ENCODE results near the gene PLEKHA7. TPM values are rescaled to one million over a fixed set of nuclear protein-coding genes. Genes with fewer than 3 reads are reported as not detected.

PLEKHA7 gene
- total RNA-seq, 2 experiments from 2014 or later: 1.9 to 2.5 TPM

- no peaks in the 10 kb centered on the region for H3K9me3 Mint-ChIP-seq
- intact Hi-C loops (cut with micrococcal nuclease): no loop called here
Measured at GRCh38 chr11:16982809-16983208, 31.4 kb downstream of the PLEKHA7 start.

DNA sequence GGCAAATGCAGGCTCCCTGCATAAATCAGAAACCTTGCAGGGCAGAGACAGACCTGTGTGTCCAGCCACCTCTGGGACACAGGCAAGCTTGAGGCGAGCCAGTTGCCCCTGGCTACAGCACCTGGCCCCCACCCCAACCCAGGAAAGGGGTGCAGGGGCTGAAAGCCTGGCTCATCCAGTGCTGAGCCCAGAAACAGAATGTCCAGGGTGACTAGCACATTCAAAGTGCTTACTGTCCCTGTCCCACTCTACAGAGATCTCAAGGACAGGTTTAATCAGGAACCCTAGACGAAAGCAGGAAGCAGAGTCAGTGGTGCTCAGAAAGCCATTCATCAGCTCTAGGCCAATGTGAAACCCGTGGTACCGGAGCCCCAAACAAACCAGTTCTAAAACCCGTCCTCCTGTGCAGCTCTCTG, 31.9 kb downstream of the PLEKHA7 start:
- Mint-ChIP-seq H3K36me3 (ENCODE audit: low read depth) (no peaks in the 10 kb centered on the region), H3K27ac (no peak overlapping the region), H3K4me3 (no peak overlapping the region), H3K27me3 (ENCODE audit: low read depth) (no peaks in the 10 kb centered on the region), H3K9me3 (no peaks in the 10 kb centered on the region), H3K4me1 (ENCODE audit: low read depth) (peaks cover 16% of the 10 kb centered on the region)
- intact Hi-C loops (cut with micrococcal nuclease): no loop called here
- DNase-seq: no peak
- CTCF ChIA-PET: interaction anchor here (1.2 kb wide), 1 partner anchor 194 kb away, joined by 3 read pairs; no protein-coding TSS in a partner anchor

More at GRCh38 chr11:16982809-16983208, 31.4 kb downstream of the PLEKHA7 start:
- Mint-ChIP-seq H3K27ac (no peak overlapping the region), H3K36me3 (ENCODE audit: low read depth) (no peaks in the 10 kb centered on the region), H3K4me3 (no peak overlapping the region), H3K4me1 (ENCODE audit: low read depth) (peaks cover 21% of the 10 kb centered on the region), H3K27me3 (ENCODE audit: low read depth) (no peaks in the 10 kb centered on the region)
- no peak for DNase-seq
- CTCF ChIA-PET: no interaction called here

GRCh38 chr11:16981651-16982194, 32.5 kb downstream of the PLEKHA7 start:
- H3K4me1 Mint-ChIP-seq (ENCODE audit: low read depth): peaks cover 11% of the 10 kb centered on the region
- intact Hi-C loops (cut with micrococcal nuclease): no loop called here
- no peak for DNase-seq
- H3K36me3 Mint-ChIP-seq (ENCODE audit: low read depth): no peaks in the 10 kb centered on the region
- no peaks in the 10 kb centered on the region for H3K9me3 Mint-ChIP-seq
- CTCF ChIA-PET: interaction anchor here (1.2 kb wide), 1 partner anchor 194 kb away, joined by 3 read pairs; no protein-coding TSS in a partner anchor
- no peak overlapping the region for H3K4me3 Mint-ChIP-seq
- H3K27ac Mint-ChIP-seq: no peak overlapping the region
- no peaks in the 10 kb centered on the region for H3K27me3 Mint-ChIP-seq (ENCODE audit: low read depth)

DNA sequence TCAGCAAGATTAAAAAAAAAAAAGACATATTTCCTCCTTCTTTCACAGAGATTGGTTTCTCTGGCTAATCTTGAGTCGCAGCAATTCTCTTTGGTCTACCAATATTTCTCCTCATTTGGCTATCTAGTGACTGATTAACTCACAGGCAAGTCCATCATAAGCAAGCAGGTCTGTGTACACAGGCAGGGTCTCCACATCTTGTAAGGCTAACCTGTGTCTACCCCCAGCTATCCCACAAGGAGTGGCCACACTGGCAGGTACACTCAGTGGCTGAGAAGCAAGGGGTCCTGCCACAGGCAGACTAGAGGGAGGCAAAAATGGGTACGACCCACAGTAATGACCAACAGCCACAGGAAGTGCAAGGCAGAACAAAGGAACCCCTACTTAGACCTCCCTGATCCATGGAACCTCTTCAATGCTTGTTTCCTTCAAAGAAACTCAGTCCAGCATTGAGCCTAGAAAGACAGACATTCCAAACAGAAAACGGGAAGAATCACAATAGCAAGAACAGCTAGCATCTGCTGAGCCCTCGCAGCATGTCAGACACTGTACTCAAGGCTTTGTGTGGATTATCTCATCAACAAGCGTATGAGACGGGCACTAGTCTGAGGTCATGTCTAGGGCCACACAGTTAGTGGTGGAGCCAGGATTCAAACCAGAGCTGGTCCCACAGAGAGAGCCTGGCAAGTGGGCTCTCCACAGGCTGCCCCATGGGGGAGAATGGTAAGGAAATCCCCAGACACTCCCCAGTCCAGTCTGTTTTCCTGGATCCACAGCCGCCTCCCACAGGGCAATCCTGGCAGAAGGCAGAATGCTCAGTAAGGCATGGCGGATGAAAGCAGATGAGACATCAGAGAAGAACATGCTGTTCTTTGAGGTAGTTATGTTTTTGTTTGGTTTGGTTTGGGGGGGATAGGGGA, 34.3 kb downstream of the PLEKHA7 start:
- H3K36me3 Mint-ChIP-seq (ENCODE audit: low read depth): no peaks in the 10 kb centered on the region
- H3K9me3 Mint-ChIP-seq: no peaks in the 10 kb centered on the region
- H3K4me1 Mint-ChIP-seq (ENCODE audit: low read depth): no peaks in the 10 kb centered on the region
- intact Hi-C loops (cut with micrococcal nuclease): no loop called here
- H3K27ac Mint-ChIP-seq: no peak overlapping the region
- CTCF ChIA-PET: no interaction called here
- DNase-seq: no peak
- H3K27me3 Mint-ChIP-seq (ENCODE audit: low read depth): no peaks in the 10 kb centered on the region
- no peak overlapping the region for H3K4me3 Mint-ChIP-seq

DNA sequence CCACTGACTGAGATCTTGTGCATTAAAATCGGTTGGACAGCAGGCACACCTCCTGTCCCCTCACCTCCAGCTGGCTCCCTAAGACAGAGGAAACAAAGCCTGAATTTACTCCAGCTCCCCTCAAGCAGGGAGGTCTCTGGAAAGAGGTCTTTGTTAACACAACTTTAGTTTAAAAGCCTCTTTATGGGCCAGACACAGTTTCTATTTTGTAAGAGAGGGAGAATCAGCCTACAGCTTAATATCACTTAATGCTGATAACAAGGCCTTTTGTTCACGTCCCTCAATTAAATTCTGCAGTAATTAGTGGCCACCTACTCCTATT, 36.3 kb downstream of the PLEKHA7 start:
- no peaks in the 10 kb centered on the region for H3K27me3 Mint-ChIP-seq (ENCODE audit: low read depth)
- H3K36me3 Mint-ChIP-seq (ENCODE audit: low read depth): no peaks in the 10 kb centered on the region
- H3K9me3 Mint-ChIP-seq: no peaks in the 10 kb centered on the region
- H3K4me1 Mint-ChIP-seq (ENCODE audit: low read depth): no peaks in the 10 kb centered on the region
- H3K4me3 Mint-ChIP-seq: no peak overlapping the region
- no peak overlapping the region for H3K27ac Mint-ChIP-seq
- intact Hi-C loops (cut with micrococcal nuclease): no loop called here
- CTCF ChIA-PET: no interaction called here
- no peak for DNase-seq

DNA sequence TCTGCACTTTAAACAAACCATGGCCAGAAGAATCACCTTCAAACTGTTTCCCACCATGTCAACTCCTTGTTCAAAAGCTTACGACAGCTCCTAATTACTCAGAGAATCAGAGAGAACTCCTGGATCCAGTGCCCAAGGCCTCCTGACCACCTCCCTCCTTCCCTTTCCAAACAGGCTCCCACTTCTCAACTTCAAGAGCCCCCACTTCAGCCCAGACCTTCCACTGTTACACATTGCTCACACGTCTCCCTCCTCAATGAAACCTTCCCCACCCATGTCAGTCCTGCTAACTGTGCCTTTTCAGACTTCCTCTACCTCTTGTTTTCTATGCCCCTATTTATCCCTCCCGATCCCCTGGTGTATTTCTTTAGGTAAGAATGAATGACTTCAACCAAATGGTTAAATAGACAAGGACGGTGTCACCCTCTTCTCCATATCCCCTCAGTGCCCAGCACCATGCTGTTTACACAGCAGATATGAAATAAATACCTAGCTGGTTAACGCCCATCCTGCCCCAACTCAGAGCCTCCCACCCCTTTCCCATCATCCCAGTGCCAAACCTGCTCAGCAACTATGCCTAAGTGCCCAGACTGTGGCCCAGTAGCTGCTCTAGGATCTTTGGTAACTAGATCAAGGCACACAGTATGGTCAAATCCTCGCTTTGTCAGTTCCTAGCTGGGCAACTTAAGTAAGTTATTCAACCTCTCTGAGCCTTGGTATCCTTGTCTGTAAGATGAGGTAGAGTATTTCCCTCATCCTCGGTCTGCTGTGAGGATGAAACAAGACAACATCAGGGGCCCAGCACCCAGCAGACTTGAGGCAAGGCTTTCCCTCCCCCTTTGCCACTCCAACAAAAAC, 36.8 kb downstream of the PLEKHA7 start:
- CTCF ChIA-PET: no interaction called here
- no peaks in the 10 kb centered on the region for H3K36me3 Mint-ChIP-seq (ENCODE audit: low read depth)

GRCh38 chr11:16976379-16976778, 37.8 kb downstream of the PLEKHA7 start:
- CTCF ChIA-PET: no interaction called here
- intact Hi-C loops (cut with micrococcal nuclease): no loop called here

More for the DNA sequence above, 36.8 kb downstream of the PLEKHA7 start:
- no peak overlapping the region for H3K4me3 Mint-ChIP-seq
- H3K9me3 Mint-ChIP-seq: no peaks in the 10 kb centered on the region
- DNase-seq: no peak
- H3K27me3 Mint-ChIP-seq (ENCODE audit: low read depth): no peaks in the 10 kb centered on the region
- H3K27ac Mint-ChIP-seq: no peak overlapping the region
- intact Hi-C loops (cut with micrococcal nuclease): no loop called here
- H3K4me1 Mint-ChIP-seq (ENCODE audit: low read depth): no peaks in the 10 kb centered on the region

DNA sequence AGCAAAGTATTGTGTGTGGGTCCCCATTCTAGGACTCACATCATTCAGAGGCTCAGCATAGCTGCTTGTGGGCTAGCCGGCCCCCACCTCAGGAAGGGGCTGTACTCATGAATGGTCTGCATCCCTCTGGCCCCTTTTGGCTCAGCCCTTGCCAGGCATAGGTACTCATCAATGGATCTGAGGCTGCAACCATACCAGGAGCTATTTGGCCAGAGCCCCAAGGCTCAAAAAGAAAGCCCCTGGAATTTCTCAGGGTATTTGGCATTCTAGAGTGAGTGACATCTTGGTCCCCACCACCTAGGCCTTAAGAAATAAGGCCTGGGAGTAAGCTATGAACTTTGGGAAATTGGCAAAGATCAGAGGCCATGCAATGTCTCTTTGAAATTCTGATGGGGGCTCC, 38.3 kb downstream of the PLEKHA7 start:
- no peak overlapping the region for H3K4me3 Mint-ChIP-seq
- H3K27ac Mint-ChIP-seq: no peak overlapping the region
- H3K9me3 Mint-ChIP-seq: no peaks in the 10 kb centered on the region
- CTCF ChIA-PET: interaction anchor here (0.5 to 1.2 kb wide), 2 partner anchors 13 to 191 kb away, joined by 7 read pairs; no protein-coding TSS in a partner anchor
- H3K27me3 Mint-ChIP-seq (ENCODE audit: low read depth): no peaks in the 10 kb centered on the region
- no peak for DNase-seq
- H3K36me3 Mint-ChIP-seq (ENCODE audit: low read depth): no peaks in the 10 kb centered on the region
- H3K4me1 Mint-ChIP-seq (ENCODE audit: low read depth): no peaks in the 10 kb centered on the region
- intact Hi-C loops (cut with micrococcal nuclease): no loop called here

More at GRCh38 chr11:16976379-16976778, 37.8 kb downstream of the PLEKHA7 start:
- H3K4me1 Mint-ChIP-seq (ENCODE audit: low read depth): no peaks in the 10 kb centered on the region
- H3K36me3 Mint-ChIP-seq (ENCODE audit: low read depth): no peaks in the 10 kb centered on the region
- no peaks in the 10 kb centered on the region for H3K9me3 Mint-ChIP-seq
- H3K4me3 Mint-ChIP-seq: no peak overlapping the region
- DNase-seq: no peak
- H3K27me3 Mint-ChIP-seq (ENCODE audit: low read depth): no peaks in the 10 kb centered on the region
- H3K27ac Mint-ChIP-seq: no peak overlapping the region

DNA sequence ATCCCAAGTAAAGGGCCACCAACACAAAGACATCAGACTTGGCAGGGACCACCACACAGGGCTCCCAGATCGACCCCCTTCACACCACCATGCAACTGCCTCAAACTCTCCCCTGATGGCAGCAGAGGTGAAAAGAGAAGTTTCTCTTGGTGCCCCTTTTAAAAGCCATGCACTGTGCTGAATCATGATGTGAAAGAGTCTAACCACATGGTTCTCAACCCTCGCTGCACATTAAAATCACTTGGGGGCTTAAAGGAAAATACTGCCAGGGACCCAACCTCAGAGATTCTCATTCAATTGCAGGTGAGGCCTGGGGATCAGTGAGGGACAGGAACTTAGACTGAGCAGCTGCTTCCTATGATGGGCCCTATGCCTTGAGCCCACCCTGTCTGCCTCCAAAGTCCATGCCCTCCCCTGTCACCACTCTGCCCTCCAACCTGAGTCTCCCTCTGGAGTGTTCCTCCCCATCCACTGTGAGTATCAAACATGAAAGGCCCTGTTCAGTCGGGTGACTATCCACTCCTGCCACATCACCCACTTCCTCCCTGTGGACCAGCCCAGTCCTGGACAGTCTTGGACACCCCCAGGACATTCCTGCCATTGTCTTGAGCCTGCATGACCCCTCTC, 40.8 kb downstream of the PLEKHA7 start:
- intact Hi-C loops (cut with micrococcal nuclease): no loop called here
- no peaks in the 10 kb centered on the region for H3K9me3 Mint-ChIP-seq
- H3K27ac Mint-ChIP-seq: no peak overlapping the region
- no peaks in the 10 kb centered on the region for H3K36me3 Mint-ChIP-seq (ENCODE audit: low read depth)
- DNase-seq: no peak
- H3K27me3 Mint-ChIP-seq (ENCODE audit: low read depth): no peaks in the 10 kb centered on the region
- no peak overlapping the region for H3K4me3 Mint-ChIP-seq
- H3K4me1 Mint-ChIP-seq (ENCODE audit: low read depth): peaks cover 5% of the 10 kb centered on the region
- CTCF ChIA-PET: no interaction called here

- no peak overlapping the region for H3K4me3 Mint-ChIP-seq
- CTCF ChIA-PET: interaction anchor here (0.7 to 0.8 kb wide), 2 partner anchors 30 to 35 kb away, joined by 3 read pairs; no protein-coding TSS in a partner anchor
- intact Hi-C loops (cut with micrococcal nuclease): no loop called here
- no peaks in the 10 kb centered on the region for H3K36me3 Mint-ChIP-seq (ENCODE audit: low read depth)
- peak; percentile 30 for DNase-seq
- no peaks in the 10 kb centered on the region for H3K27me3 Mint-ChIP-seq (ENCODE audit: low read depth)
- H3K4me1 Mint-ChIP-seq (ENCODE audit: low read depth): peaks cover 5% of the 10 kb centered on the region
- H3K27ac Mint-ChIP-seq: no peak overlapping the region
- no peaks in the 10 kb centered on the region for H3K9me3 Mint-ChIP-seq
Measured at GRCh38 chr11:16969010-16969999, 44.9 kb downstream of the PLEKHA7 start.

- H3K27me3 Mint-ChIP-seq (ENCODE audit: low read depth): no peaks in the 10 kb centered on the region
- H3K4me3 Mint-ChIP-seq: no peak overlapping the region
- H3K36me3 Mint-ChIP-seq (ENCODE audit: low read depth): no peaks in the 10 kb centered on the region
- H3K27ac Mint-ChIP-seq: no peak overlapping the region
- no peaks in the 10 kb centered on the region for H3K9me3 Mint-ChIP-seq
- no peak for DNase-seq
- intact Hi-C loops (cut with micrococcal nuclease): no loop called here
- H3K4me1 Mint-ChIP-seq (ENCODE audit: low read depth): peaks cover 5% of the 10 kb centered on the region
- CTCF ChIA-PET: interaction anchor here (1.4 kb wide), 1 partner anchor 148 kb away, joined by 5 read pairs; no protein-coding TSS in a partner anchor
Measured at GRCh38 chr11:16968196-16968595, 46.0 kb downstream of the PLEKHA7 start.

Measured in activated naive CD4-positive, alpha-beta T cell treated with anti-CD3 and anti-CD28 coated beads for 36 hours (primary cell).